GM18519 (cell line): ENCODE data around the gene MIR17HG.
"Not testable (repeated sequence)": the region's sequence is repeated elsewhere in the genome, so short reads cannot be mapped to it uniquely, and the experiment has no call there.

Experiments
- ATAC-seq: cut with Tn5 transposase; IDR thresholded peaks from one replicate; pipeline ENCODE4 v1.9.1; 2021; ENCODE audit warnings: mild to moderate bottlenecking, moderate library complexity; ENCODE audit not compliant: unreplicated experiment, low FRiP score

Gene MIR17HG

DNA sequence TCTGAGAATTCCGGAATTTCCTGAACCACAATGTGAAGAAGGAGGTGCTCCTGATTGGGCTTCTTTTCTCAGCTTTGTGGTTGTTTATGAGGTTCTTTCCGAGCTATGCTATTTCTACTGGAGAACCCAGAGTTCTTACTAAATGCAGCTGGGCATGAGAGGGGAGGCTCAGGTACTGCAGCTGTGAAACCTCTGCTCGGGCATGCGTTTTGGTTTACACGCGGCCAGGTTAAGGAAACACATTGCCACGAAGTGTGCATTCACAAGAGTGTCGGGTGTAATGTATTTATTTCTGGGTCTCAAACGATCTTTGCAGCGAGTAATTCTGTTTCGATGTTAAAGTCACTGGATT lies 661 bp upstream of the MIR17HG start:
- peak; percentile 12 for ATAC-seq

DNA sequence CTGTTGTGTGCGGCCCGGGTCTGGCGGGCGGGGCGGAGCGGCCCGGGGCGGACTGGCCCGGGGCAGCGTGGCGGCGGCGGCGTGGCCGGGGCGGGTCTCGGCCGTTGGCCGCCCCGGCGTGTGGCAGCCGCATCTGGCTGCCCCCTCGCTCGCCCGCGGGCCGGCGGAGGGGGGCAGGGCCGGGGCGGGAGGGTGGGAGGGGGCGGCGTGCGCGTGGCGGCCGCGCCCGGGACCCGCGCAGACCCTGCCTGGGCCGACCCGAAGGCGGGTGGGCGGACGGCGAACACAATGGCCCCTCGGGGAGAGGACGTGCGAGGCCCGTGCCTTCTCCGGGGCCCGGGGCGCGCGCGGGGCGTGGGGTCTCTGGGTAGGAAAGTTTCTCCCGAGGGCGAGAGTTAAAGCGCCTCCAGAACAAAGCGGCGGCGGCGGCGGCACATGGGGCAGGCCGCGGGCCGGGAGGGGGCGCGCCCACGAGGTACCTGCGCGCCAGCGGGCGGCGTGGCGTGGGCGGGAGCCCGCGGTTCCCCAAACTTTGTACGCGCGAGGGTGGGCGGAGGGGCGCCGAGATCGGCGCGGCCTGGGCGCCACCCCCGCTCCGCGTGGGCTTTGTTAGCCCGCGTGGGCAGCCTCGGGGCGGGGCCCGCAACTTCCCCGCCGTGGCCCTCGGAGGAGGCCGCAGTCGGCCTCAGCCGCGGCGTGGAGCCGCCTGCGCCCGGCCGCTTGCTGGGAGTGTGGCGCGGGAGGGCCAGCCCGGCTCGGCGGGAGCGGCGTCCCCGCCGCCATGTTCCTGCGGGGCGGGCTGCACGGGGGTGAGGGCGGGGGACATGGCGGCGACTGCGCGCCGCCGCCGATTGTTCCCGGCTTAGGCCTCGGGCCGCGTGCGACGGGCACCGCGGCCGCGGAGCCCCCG lies 764 bp downstream of the MIR17HG start:
- ATAC-seq = peak; percentile 26

DNA sequence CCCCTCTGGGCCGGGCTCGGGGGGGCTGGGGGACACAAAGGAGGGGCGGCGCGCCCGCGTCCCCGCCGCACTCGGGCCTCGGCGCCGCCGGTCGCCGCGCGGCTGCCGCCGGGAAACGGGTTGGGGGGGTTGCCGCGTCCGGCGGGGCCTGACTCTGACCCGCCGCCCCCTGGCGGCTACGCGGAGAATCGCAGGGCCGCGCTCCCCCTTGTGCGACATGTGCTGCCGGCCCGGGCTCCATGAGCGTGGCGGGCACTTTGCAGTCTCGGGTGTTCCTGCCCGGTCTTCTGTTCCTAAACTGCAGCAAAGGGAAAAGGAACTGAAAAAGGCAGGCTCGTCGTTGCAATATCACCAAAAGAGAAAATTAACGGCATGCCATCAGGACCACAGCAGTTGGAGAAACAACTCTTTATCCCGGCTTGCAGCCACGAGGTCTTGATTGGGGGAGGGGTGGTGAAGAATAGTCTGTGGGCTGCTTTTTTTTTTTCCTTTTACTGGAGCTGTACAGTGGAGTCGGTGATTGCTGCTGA lies 1.5 kb downstream of the MIR17HG start:
- peak; percentile 35 for ATAC-seq

DNA sequence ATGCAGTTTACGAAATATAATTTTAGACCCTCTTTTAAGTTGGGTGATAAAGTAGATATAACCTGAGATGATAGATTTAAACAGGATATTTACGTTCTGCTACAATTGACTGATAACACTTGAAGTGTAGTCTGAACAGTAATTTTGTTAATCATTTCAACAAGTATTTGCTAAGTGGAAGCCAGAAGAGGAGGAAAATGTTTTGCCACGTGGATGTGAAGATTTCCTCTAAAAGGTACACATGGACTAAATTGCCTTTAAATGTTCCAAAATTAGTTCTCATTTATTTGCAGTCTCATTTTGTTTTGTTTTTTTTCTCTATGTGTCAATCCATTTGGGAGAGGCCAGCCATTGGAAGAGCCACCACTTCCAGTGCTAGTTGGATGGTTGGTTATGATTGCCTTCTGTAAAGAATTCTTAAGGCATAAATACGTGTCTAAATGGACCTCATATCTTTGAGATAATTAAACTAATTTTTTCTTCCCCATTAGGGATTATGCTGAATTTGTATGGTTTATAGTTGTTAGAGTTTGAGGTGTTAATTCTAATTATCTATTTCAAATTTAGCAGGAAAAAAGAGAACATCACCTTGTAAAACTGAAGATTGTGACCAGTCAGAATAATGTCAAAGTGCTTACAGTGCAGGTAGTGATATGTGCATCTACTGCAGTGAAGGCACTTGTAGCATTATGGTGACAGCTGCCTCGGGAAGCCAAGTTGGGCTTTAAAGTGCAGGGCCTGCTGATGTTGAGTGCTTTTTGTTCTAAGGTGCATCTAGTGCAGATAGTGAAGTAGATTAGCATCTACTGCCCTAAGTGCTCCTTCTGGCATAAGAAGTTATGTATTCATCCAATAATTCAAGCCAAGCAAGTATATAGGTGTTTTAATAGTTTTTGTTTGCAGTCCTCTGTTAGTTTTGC lies 2.8 kb downstream of the MIR17HG start:
- no peak for ATAC-seq

DNA sequence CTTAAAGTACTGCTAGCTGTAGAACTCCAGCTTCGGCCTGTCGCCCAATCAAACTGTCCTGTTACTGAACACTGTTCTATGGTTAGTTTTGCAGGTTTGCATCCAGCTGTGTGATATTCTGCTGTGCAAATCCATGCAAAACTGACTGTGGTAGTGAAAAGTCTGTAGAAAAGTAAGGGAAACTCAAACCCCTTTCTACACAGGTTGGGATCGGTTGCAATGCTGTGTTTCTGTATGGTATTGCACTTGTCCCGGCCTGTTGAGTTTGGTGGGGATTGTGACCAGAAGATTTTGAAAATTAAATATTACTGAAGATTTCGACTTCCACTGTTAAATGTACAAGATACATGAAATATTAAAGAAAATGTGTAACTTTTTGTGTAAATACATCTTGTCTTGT lies 3.6 kb downstream of the MIR17HG start:
- no peak for ATAC-seq

DNA sequence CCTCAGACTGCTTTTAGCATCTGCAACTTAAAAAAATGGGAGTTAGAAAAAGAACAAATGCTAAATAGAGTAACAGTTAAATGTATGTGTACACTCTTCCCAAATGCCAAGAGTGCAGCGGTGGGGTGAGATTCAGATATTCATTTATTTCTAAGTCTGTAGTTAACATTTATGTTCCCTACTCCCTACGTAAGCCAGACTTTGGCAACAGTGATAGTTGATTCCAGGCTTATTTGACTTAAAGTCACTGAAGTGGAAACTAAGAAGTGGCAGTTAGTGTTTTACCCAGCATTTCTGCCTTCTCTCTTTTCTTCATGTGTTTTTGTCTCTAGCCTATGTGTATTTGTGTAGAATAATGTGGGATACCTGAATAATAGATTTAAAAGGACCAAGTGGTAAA lies 4.5 kb downstream of the MIR17HG start:
- ATAC-seq = no peak

DNA sequence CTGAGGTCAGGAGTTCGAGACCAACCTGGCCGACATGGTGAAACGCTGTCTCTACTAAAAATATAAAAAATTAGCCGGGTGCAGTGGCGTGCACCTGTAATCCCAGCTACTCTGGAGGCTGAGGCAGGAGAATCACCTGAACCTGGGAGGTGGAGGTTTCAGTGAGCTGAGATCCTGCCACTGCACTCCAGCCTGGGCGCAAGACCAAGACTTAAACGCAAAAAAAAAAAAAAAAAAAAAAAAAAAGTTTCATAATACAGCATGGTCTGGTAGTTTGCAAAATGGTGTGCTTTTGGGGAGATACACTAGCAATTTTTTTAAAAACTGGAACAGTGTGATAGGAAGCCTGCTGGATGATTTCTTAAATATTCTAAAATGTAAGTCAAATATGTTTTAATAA lies 5.4 kb downstream of the MIR17HG start:
- ATAC-seq = not testable (repeated sequence)

DNA sequence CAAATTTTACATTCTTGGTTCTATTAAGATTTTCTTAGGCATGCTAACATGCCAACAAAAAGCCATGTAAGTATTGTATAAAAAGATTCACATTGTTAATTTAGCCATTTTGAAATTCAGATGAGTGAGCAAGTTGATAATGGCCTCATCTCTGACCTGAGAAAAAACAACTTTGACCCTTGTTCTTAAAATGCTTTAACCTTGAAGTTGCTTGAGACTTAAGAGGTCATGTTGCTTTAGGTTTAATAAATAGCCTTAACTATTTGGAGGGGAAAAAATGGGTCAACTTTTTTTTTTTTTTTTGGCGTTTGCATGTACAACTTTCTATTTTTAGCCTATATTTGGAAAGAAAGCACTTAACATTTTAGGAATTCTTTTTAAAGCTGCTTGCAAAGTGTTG lies 6.0 kb downstream of the MIR17HG start:
- no peak for ATAC-seq

DNA sequence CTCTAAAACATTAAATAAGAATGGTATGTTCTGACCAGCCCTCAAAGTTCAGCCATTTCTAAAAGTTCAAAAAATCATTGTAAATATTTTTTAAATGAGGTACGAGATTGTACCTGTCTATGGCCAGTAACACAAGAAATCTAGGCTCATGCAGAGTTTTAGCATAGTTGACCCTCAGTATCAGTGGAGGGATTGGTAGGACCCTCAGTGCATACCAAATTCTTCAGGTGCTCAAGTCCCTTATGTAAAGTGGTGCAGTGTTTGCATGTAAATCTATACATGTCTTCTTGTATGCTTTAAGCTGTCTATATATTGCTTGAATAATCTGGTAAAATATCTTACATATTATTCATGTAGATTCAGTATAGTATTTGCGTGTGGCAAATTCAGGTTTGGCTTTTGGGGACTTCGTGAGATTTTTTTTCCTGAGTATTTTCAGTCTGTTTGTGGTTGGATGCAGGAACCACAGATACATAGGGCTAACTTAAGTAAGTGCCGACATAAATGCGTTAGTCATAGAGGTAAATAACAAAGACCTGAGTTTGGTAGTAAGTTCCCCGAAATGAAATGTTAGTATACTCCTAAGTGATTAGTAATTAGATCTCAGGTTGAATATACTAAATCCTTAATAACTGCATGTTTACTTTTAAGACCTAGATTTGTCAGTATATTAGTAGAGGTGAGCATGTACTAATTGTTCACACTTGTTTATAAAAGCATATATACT lies 7.8 kb downstream of the MIR17HG start:
- ATAC-seq = no peak

DNA sequence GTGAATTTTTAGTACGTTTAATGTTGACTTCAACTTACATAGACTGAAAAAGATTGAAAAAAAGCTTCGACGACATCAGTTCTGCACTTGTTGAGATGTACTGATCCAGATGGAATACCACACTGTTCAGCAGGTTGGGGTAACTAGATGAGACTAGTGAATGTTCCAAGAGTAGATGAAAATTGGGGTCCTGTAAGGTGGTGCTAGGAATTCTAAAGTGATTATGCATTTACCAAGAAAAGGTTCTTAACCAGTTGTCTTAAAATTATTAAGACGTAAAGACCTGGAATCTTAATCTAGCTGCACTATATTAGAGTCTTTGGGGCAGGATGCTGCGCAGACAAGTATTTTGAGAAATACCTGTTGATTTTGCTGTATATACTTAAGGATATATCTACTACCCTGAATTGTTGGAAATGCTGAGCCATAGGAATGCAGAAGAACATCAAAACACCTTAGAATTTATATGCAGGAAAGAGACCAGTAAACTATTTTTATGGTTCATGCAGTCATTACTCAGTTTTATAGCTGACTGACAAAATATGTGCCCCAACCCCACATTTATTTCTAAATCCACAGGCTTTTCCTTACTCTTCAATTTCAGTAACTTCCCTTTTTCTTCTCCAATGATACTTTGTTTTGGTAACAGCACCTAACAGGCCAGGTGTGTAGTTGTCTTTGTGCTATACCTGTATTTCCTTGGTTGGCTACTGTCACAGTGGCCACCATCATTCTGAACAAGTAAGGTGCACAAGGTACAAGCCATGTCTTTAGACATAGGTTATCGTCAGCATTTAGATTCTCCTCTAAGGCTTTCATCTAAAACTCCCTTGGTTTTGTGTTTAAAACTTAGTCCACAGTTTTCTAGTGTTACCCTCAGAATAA lies 8.6 kb downstream of the MIR17HG start:
- ATAC-seq = no peak

DNA sequence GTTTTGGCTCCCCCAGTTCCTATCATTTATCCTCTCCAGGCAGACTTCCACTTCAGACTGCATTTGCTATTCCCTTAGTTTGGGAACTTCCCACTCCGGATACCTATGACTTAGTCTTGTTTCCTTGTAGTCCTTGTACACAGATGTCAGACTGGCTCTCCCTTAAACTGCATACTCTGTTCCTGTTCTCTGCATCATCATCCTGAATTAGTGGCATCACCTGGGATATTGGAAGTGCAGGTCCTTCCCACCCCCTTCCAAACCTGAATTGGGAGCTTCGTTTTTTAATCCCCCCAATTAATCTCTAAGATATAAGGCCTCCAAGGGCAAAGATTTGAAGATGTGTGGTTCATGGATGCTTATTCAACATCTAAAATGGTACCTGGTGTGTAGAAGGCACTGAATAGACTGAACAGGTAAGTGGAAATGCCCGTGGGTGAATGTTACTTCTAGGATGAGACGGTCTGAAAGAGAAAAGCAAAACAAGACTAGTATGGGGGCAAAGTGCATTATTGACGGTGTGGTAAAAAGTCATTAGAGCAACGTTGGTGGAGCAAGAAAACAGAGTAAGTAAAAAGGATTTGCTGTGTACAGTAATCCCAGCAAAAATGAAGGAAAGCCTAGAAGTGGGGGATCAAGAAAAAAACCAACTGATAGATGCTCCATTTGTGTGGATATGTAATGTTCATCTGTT lies 9.6 kb downstream of the MIR17HG start:
- ATAC-seq = no peak

DNA sequence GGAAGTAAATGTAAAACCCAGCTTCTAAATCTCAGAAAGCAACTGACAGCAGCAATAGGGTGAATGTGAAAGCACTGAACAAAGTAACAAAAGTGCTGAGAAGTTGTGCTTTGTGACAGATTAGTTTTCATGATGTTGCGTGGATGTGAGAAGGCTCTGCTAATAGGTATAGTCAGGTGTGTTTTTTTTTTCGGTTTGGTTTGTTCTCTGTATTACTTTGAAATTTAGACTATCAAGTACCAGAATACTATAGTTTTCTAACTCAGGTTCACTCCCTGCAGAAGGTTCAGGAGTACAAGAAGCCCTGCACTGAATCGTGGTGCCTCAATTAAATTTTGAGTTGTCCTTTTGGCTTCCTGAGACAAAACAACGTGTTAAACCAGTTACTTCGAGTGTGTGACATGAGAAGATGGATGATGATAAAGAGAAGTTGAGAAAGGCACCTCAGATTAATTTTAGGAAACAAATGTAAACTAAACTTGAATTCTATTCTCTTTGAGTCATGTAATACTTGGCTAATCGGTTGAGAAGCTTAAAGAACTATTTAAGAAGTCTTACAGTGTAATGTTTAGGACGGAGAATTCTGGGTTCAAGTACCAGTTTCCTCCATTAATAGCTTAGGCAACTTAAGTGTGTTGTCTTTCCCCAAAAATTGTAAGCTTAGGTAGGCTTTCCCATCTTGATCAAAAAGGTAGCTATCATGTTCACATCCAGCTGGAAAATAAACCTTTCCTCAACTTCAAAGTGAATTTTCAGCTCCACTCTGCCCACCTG lies 10.3 kb downstream of the MIR17HG start:
- ATAC-seq = no peak

DNA sequence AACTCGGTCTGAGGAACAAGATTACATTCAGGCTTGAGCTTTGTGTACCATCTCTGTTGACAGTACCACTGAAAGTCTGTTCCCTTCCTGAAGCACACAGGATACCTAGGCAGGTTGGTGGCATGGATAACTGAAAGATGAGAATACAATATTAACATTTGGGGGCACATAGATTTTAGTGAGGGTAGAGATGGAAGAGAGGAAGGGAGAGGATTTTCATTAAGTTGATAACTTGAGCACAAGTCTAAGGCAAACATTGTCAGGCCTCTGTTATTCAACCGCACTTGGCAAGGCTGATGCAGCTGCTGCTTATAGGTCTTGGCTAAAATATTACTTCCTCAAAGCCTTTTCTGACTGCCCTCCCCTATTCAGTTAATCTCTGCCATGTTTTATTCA lies 10.9 kb downstream of the MIR17HG start:
- ATAC-seq = no peak

DNA sequence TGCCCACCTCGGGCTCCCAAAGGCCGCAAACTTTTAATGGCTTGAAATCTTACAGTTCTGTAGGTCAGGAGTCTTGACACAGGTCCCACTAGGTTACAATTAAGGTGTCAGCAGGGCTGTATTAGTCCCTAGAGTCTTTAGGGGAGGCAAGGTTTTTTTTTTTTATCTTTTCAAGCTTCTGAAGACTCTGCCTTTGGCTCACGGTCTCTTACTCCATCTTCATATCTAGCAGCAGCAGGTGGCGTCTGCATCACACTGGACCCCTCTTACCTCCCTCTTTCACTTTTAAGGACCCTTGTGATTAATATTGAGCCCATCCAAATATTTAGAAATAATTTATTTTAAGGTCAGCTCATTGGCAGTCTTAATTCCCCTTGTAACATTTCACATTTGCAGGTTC lies 11.6 kb downstream of the MIR17HG start:
- no peak for ATAC-seq

DNA sequence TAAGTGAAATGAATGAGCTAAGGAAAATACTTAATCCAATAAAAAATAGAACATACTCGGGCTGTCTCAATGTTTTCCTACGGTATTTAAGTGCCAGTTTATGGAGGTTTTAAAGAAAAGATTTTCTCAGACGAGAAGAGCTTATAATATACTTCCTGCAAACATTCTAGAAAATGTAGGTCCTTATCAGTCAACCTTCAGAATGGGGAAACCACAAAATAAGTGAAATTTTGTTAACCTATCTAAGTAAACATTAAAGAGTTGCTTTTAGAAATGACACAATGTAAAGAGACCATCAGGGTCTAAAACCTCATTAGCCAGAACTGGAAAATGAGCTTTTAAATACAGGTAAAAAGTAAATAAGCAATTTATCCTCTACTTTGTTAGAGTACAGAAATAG lies 12.1 kb downstream of the MIR17HG start:
- no peak for ATAC-seq

DNA sequence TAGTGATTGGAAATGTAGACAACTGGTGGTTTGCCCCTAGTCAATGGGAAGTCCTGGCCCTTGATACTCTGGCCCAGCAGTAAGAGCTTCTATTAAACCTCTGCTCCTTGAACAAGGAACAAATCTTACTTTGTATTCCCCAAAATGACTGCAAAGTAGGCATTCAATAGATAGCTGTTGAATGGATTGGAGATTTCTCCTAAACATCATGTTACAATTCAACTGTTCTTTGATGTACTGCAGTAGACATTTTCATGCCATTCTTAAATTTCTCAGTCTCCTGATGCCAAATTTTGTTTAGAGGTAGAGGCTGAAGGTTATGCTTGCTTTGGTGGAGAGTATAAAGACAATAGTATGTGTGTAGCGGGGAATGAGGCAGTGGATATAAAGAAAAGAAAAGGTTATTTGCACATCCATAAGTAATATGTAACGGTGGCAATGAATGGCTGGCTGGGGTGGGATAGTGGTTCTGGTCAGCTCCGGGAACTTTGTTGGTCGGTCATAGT lies 12.8 kb downstream of the MIR17HG start:
- no peak for ATAC-seq

DNA sequence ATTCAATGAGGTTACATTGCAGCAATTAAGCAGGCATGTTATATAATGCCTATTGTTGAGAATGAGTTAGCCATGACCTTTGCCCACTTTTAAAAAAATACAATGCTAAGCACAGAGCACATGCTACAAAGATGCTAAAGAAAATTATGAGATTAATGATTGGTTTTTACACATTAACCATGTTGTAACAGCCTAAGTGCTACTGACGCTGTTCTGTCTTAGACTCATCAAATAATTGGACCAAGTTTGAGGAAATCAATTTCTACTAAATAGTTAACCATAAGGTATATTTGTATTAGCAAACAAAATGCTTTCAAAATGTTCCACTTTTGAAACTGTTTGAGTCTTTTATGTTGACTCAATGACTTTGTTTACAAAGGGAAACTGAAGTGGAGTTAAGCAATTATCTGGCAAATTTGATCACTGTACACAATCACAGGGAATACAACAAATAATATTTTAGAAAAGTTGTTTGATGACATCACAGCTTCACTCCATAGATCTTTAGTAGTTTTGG lies 14.3 kb downstream of the MIR17HG start:
- no peak for ATAC-seq

DNA sequence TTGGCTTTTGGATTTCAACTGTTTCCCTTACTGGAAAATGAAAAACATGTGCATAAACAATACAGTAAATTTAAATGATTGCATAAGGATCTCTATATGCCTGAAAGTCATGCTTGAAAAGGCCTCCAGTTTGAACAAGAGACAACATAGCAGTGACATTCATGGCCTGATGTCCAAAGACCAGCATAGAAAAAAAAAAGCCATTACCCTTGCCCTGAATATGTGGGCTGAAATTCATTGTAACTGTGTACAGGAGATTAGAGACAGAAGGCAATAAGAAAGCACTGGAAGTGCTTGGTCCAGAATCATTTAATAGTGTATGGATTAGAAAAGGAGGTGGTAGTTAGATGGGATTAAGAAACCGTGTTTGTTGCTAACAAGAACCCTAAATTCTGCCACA lies 15.4 kb downstream of the MIR17HG start:
- ATAC-seq = no peak
